Kidney (tissue), 14 donors: ENCODE results near the gene WLS. TPM values are rescaled to one million over a fixed set of nuclear protein-coding genes. Genes with fewer than 3 reads are reported as not detected.
"Not testable (repeated sequence)": the region's sequence is repeated elsewhere in the genome, so short reads cannot be mapped to it uniquely, and the experiment has no call there.

ENCODE experiments used
- DNase-seq, 5 donors: peaks; one replicate each; pipeline ENCODE4 v3.0.0-alpha.2; 2013 to 2020
- FAIRE-seq: peaks from 2 replicates; lab custom pipeline; 2012; peaks lifted over from hg19 to GRCh38; lab: Jason Lieb, UNC
- H3K27ac ChIP-seq, 2 donors: one replicate each; pipeline ENCODE4 v1.7.0; 2013; ENCODE audit warnings: low read depth in 2 of 2, low read length in 2 of 2, inconsistent platforms in 1 of 2
- H3K27me3 ChIP-seq: one replicate; pipeline ENCODE4 v1.7.1; 2013; ENCODE audit warnings: low read length, inconsistent platforms; ENCODE audit not compliant: control insufficient read depth, insufficient read depth
- H3K36me3 ChIP-seq, 3 donors: one replicate each; pipeline versions ENCODE4 v1.7.0 to v1.7.1; 2013; ENCODE audit warnings: low read length in 3 of 3, control low read depth in 1 of 3, inconsistent platforms in 1 of 3; ENCODE audit not compliant: insufficient read depth in 3 of 3, control insufficient read depth in 2 of 3
- H3K4me1 ChIP-seq, 3 donors: one replicate each; pipeline versions ENCODE4 v1.7.0 to v1.7.1; 2013; ENCODE audit warnings: low read length in 3 of 3, inconsistent platforms in 1 of 3, low read depth in 1 of 3; ENCODE audit not compliant: control insufficient read depth in 2 of 3, insufficient read depth in 2 of 3
- H3K4me3 ChIP-seq, 3 donors: one replicate each; pipeline versions ENCODE4 v1.7.0 to v1.8.1; 2013; ENCODE audit warnings: low read length in 3 of 3, control low read depth in 1 of 3, inconsistent platforms in 1 of 3
- H3K9ac ChIP-seq, 3 donors: one replicate each; pipeline versions ENCODE4 v1.7.0 to v1.7.1; 2013; ENCODE audit warnings: low read length in 3 of 3, control low read depth in 1 of 3, inconsistent platforms in 1 of 3
- H3K9me3 ChIP-seq, 3 donors: one replicate each; pipeline versions ENCODE4 v1.7.0 to v1.7.1; 2013; ENCODE audit warnings: low read length in 3 of 3, control low read depth in 1 of 3, inconsistent platforms in 1 of 3; ENCODE audit not compliant: control insufficient read depth in 2 of 3, insufficient read depth in 1 of 3
- intact Hi-C: fragments of 100-400 bp; cut with DNase I; formaldehyde crosslinking; loops from one replicate; pipeline ENCODE4 v1.11.1; 2022
- polyA plus RNA-seq: library from polyadenylated mRNA; stranded (reverse); fragments of 350-450 nt; fragmentation: Illumina TruSeq; extraction: RNeasy Lipid Tissue Mini Kit (QIAGEN cat#74804); gene quantifications from one replicate; pipeline ENCODE4 v1.2.3, GENCODE V29; 2014; ENCODE audit warnings: low read depth, low replicate concordance; ENCODE audit not compliant: insufficient read depth
- total RNA-seq: library from RNA; stranded (reverse); fragmentation: NEBNext Ultra II Directional; extraction: Animal tissue kit (Norgen Biotek cat#: 25700); gene quantifications from one replicate; pipeline ENCODE4 v1.2.1, GENCODE V29; 2021
- TF ChIP-seq, protein P1 (sequence below): IDR thresholded peaks from 3 replicates; pipeline ENCODE4 v1.5.1; 2012; ENCODE audit warnings: mild to moderate bottlenecking, moderate library complexity, borderline replicate concordance; ENCODE audit not compliant: insufficient read depth; ENCODE audit errors: extremely low read depth
- donor health status: control.
- donor health status: control.
- donor health status: control.
- donor health status: control.
- donor health status: control.
- donor health status: DM: yes; HTN: yes; CAD: no.
- donor health status: Normal renal cell carcinoma (clear cell type).

The WLS gene
- total and polyA plus RNA-seq, 2 donors from 2014 or later = 92.3 to 147 TPM

DNA sequence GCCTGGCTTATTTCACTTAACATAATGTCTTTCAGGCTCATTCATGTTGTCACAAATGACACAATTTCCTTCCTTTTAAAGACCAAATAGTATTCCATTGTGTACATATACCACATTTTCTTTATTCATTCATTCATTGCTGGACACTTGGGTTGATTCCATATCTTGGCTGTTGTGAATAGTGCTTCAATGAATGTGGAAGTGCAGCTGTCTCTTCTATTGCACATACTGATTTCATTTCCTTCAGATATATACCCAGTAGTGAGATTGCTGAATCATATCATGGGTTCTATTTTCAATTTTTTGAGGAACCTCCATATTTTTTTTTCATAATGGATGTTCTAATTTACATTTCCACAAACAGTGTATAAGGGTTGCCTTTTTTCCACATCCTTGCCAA is 38.6 kb upstream of the WLS start:
- intact Hi-C loops = no loop called here
- no peaks in the 10 kb centered on the region for H3K36me3 ChIP-seq
- no peaks in the 10 kb centered on the region for H3K4me1 ChIP-seq
- FAIRE-seq (no peak), DNase-seq (no peak)
- H3K4me3 ChIP-seq = no peak overlapping the region
- no peak overlapping the region for H3K9ac ChIP-seq
- no peaks in the 10 kb centered on the region for H3K9me3 ChIP-seq
- TF ChIP-seq, protein P1, sequence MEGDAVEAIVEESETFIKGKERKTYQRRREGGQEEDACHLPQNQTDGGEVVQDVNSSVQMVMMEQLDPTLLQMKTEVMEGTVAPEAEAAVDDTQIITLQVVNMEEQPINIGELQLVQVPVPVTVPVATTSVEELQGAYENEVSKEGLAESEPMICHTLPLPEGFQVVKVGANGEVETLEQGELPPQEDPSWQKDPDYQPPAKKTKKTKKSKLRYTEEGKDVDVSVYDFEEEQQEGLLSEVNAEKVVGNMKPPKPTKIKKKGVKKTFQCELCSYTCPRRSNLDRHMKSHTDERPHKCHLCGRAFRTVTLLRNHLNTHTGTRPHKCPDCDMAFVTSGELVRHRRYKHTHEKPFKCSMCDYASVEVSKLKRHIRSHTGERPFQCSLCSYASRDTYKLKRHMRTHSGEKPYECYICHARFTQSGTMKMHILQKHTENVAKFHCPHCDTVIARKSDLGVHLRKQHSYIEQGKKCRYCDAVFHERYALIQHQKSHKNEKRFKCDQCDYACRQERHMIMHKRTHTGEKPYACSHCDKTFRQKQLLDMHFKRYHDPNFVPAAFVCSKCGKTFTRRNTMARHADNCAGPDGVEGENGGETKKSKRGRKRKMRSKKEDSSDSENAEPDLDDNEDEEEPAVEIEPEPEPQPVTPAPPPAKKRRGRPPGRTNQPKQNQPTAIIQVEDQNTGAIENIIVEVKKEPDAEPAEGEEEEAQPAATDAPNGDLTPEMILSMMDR = no peak
- H3K27ac ChIP-seq = no peak overlapping the region
- no peaks in the 10 kb centered on the region for H3K27me3 ChIP-seq

DNA sequence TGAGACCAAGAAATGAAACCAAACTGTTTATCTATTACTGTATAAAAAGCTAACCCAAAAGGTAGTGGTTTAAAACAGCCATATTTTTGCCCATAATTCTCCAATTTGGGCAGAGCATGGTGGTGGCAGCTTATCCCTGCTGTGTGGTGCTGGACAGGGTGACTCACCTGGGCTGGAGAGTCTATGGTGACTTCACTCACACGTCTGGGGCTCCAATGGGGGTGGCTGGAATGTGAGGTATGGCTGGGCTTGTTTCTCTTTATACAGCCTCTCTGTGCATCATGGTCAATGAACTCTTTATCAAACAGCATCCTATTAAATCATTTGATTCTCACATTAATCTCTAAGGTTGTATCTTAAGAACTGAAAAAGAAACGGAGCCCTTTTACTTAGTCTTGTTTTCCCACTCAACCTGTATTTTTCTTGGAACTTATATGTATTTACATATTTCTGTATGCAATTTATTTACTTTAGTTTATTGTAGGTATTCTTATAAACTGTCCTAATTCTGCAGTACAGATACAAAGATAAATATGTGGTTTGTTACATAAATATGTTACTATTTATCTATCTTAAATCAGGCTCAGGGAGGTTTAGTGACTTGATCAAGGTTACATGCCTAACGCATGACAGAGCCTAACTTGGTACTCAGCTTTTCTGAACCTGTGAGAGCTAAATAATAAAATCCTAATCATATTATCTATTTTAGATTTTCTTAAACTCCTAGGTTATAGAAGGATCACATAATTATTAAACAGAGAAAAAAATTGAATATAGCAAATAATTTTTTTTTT is 37.5 kb upstream of the WLS start:
- intact Hi-C loops = no loop called here
- no peaks in the 10 kb centered on the region for H3K9me3 ChIP-seq
- no peak overlapping the region for H3K27ac ChIP-seq
- no peak for DNase-seq
- no peaks in the 10 kb centered on the region for H3K27me3 ChIP-seq
- no peak for FAIRE-seq
- H3K36me3 ChIP-seq = no peaks in the 10 kb centered on the region
- no peak overlapping the region for H3K9ac ChIP-seq
- no peak overlapping the region for H3K4me3 ChIP-seq
- H3K4me1 ChIP-seq = no peaks in the 10 kb centered on the region
- TF ChIP-seq, protein P1 = no peak

DNA sequence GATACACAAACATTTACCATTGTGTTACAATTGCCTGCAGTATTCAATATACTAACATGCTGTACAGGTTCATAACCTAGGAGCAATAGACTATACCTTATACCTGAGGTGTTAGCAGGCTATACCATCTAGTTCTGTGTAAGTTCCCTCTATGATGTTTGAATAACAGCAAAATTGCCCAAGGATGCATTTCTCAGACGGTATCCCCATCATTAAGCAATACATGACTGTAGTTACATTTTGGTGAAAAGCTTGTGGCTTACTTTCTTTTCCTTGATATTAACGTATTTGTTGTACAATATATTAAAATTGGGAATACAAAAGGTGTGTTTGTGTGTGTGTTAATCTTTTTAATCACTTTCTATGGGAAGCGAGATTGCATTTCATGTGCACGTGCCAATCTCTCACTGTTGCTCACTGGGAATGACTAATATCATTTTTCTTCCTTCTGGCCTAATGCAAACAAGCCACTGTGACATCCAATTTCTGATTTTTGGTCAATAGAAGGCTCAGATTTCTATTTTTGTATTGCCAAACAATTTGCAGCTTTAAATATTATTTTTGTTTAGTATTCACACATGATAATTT is 36.7 kb upstream of the WLS start:
- no peaks in the 10 kb centered on the region for H3K27me3 ChIP-seq
- no peak overlapping the region for H3K27ac ChIP-seq
- no peaks in the 10 kb centered on the region for H3K9me3 ChIP-seq
- no peak for FAIRE-seq
- H3K4me3 ChIP-seq = no peak overlapping the region
- H3K36me3 ChIP-seq = no peaks in the 10 kb centered on the region
- no peaks in the 10 kb centered on the region for H3K4me1 ChIP-seq
- intact Hi-C loops = no loop called here
- DNase-seq = no peak
- TF ChIP-seq, protein P1 = no peak
- no peak overlapping the region for H3K9ac ChIP-seq

DNA sequence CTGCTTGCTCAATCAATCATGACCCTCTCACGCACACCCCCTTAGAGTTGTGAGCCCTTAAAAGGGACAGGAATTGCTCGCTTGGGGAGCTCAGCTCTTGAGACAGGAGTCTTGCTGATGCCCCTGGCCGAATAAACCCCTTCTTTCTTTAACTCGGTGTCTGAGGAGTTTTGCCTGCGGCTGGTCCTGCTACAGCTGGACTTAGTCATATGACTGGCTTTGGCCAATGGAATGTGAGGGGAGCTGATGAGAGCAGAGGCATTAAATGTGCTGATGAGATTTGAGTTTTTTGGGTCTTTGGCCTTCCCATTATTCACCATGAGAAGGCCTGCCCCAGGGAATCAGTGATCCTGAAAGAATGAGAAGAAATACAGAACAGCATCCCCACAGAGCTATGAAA is 24.5 kb upstream of the WLS start:
- H3K9ac ChIP-seq, FAIRE-seq, H3K36me3 ChIP-seq, H3K27ac ChIP-seq, H3K9me3 ChIP-seq, intact Hi-C loops, H3K4me1 ChIP-seq, H3K4me3 ChIP-seq, DNase-seq, H3K27me3 ChIP-seq: not testable (repeated sequence)
